ENCODE data around the gene OXTR. TPM values are rescaled to one million over a fixed set of nuclear protein-coding genes. Genes with fewer than 3 reads are reported as not detected.

The OXTR gene
- total and polyA plus RNA-seq, 2 of the 13 experiments (the other 11 are each of a cell fraction or from before 2014, with no cell fraction given) = 0.36 to 0.95 TPM

- TF ChIP-seq, protein P1, sequence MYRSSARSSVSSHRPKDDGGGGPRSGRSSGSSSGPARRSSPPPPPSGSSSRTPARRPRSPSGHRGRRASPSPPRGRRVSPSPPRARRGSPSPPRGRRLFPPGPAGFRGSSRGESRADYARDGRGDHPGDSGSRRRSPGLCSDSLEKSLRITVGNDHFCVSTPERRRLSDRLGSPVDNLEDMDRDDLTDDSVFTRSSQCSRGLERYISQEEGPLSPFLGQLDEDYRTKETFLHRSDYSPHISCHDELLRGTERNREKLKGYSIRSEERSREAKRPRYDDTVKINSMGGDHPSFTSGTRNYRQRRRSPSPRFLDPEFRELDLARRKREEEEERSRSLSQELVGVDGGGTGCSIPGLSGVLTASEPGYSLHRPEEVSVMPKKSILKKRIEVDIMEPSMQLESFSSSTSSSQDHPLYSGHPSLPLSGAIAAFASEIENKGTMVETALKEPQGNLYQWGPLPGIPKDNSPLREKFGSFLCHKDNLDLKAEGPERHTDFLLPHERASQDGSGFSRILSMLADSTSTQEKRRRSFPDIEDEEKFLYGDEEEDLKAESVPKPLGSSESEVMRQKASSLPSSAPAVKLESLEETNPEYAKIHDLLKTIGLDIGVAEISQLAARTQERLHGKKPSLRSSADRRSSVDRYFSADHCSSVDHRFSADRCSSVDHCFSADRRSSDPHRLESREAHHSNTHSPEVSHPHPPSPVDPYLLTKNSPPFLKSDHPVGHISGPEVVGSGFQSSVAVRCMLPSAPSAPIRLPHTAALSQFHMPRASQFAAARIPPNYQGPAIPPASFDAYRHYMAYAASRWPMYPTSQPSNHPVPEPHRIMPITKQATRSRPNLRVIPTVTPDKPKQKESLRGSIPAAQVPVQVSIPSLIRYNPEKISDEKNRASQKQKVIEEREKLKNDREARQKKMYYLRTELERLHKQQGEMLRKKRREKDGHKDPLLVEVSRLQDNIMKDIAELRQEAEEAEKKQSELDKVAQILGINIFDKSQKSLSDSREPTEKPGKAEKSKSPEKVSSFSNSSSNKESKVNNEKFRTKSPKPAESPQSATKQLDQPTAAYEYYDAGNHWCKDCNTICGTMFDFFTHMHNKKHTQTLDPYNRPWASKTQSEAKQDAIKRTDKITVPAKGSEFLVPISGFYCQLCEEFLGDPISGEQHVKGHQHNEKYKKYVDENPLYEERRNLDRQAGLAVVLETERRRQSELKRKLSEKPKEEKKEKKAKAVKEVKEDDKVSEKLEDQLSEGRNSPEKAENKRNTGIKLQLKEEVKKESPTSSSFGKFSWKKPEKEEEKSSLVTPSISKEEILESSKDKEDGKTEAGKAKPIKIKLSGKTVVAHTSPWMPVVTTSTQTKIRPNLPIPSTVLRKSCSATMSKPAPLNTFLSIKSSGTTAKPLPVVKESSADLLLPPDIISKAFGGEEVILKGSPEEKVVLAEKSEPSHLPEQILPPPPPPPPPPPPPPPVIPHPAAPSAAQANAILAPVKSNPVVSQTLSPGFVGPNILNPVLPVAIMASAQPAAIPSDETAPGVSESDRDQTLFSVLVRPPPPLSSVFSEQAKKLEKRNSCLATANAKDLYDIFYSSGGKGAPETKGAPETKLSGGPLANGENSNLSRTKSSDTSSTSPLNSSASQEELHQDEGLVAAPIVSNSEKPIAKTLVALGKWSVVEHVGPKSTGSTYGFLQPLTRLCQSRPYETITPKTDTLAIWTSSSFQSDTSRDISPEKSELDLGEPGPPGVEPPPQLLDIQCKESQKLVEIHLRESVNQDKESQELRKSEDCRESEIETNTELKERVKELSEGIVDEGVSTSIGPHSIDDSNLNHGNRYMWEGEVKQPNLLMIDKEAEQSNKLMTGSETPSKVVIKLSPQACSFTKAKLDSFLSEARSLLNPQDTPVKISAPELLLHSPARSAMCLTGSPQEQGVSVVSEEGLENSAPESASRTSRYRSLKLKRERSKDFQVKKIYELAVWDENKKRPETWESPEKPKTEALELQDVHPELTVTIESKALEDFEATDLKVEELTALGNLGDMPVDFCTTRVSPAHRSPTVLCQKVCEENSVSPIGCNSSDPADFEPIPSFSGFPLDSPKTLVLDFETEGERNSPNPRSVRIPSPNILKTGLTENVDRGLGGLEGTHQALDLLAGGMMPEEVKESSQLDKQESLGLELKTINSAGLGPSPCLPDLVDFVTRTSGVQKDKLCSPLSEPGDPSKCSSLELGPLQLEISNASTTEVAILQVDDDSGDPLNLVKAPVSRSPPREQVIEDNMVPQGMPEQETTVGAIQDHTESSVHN (CRISPR knock-in tag; IDR thresholded peaks at IDR 0.05) = no peak
- TF ChIP-seq ARNT2 (CRISPR knock-in tag; IDR thresholded peaks at IDR 0.05; ENCODE audit: low read depth) (no peak), CHD4 (IDR thresholded peaks at IDR 0.05; ENCODE audit: borderline replicate concordance, low read length) (no peak), HNRNPLL (IDR thresholded peaks at IDR 0.05; ENCODE audit: low read depth, low read length, poor library complexity, severe bottlenecking) (no peak), FOXO1 (CRISPR knock-in tag; IDR thresholded peaks at IDR 0.05) (no peak), ZNF256 (CRISPR knock-in tag; conservative IDR thresholded peaks at IDR 0.05) (no peak), KLF12 (CRISPR knock-in tag; IDR thresholded peaks at IDR 0.05; ENCODE audit: borderline replicate concordance) (no peak), ZNF331 (CRISPR knock-in tag; IDR thresholded peaks at IDR 0.05) (no peak), SMAD9 (CRISPR knock-in tag; IDR thresholded peaks at IDR 0.05) (no peak), MTA1 (CRISPR knock-in tag; IDR thresholded peaks at IDR 0.05; ENCODE audit: borderline replicate concordance) (no peak), TBX2 (CRISPR knock-in tag; IDR thresholded peaks at IDR 0.05; ENCODE audit: borderline replicate concordance) (no peak), NONO (IDR thresholded peaks at IDR 0.05) (no peak), NONO (CRISPR knock-in tag; conservative IDR thresholded peaks at IDR 0.05) (no peak), ZNF362 (CRISPR knock-in tag; IDR thresholded peaks at IDR 0.05; ENCODE audit: borderline replicate concordance) (no peak), FOXP1 (IDR thresholded peaks at IDR 0.05) (no peak), FOXP1 (CRISPR knock-in tag; IDR thresholded peaks at IDR 0.05) (no peak)
- TF ChIP-seq, protein P2, sequence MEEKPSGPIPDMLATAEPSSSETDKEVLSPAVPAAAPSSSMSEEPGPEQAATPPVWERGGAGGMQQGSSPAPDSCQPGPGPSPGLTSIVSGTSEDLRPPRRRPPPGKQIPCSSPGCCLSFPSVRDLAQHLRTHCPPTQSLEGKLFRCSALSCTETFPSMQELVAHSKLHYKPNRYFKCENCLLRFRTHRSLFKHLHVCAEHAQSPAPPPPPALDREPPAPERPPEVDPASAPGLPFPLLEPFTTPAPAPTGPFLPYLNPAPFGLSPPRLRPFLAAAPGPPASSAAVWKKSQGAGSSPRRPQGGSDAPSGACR (CRISPR knock-in tag; IDR thresholded peaks at IDR 0.05) = no peak
Measured at GRCh38 chr3:8816106-8816505, 46.7 kb upstream of the OXTR start (continued).
